DMS153 treated with DMSO at 0.1 percent for 48 hours (cell line): Measurements from ENCODE around the gene KLHDC3.
"Not testable (repeated sequence)": the region's sequence is repeated elsewhere in the genome, so short reads cannot be mapped to it uniquely, and the experiment has no call there.

Experiments
- DNase-seq: peaks from one replicate; lab custom pipeline; 2025; ENCODE audit not compliant: unreplicated experiment; lab: John Stamatoyannopoulos, UW

KLHDC3 gene

GRCh38 chr6:42987533-42988451 is 26.3 kb upstream of the KLHDC3 start:
- DNase-seq = no peak

- no peak for DNase-seq
Observed at GRCh38 chr6:42988486-42989020, 25.5 kb upstream of the KLHDC3 start.

- DNase-seq = no peak
Observed at GRCh38 chr6:42989923-42990322, 24.1 kb upstream of the KLHDC3 start.

- no peak for DNase-seq
Observed at GRCh38 chr6:42993445-42993844, 20.6 kb upstream of the KLHDC3 start.

- no peak for DNase-seq
Observed at GRCh38 chr6:42996513-42996912, 17.5 kb upstream of the KLHDC3 start.

GRCh38 chr6:42998205-42998604 is 15.8 kb upstream of the KLHDC3 start:
- not testable (repeated sequence) for DNase-seq

- no peak for DNase-seq
Observed at GRCh38 chr6:43001843-43002242, 12.2 kb upstream of the KLHDC3 start.

GRCh38 chr6:43005844-43006243 is 8.2 kb upstream of the KLHDC3 start:
- no peak for DNase-seq

GRCh38 chr6:43006251-43006650 is 7.8 kb upstream of the KLHDC3 start:
- DNase-seq = no peak

- no peak for DNase-seq
Observed at GRCh38 chr6:43007126-43007525, 6.9 kb upstream of the KLHDC3 start.

- DNase-seq = peak; percentile 18
Observed at GRCh38 chr6:43009124-43009523, 4.9 kb upstream of the KLHDC3 start.

- DNase-seq = no peak
Observed at GRCh38 chr6:43011207-43011606, 2.8 kb upstream of the KLHDC3 start.

- DNase-seq = no peak
Observed at GRCh38 chr6:43012364-43012763, 1.7 kb upstream of the KLHDC3 start.

- DNase-seq = no peak
Observed at GRCh38 chr6:43013097-43013842, 779 bp upstream of the KLHDC3 start.

GRCh38 chr6:43014434-43014909 is 423 bp downstream of the KLHDC3 start:
- DNase-seq = no peak

GRCh38 chr6:43016176-43016942 is 2.3 kb downstream of the KLHDC3 start:
- DNase-seq = no peak

GRCh38 chr6:43016943-43017334 is 2.9 kb downstream of the KLHDC3 start:
- DNase-seq = no peak

- DNase-seq = no peak
Observed at GRCh38 chr6:43019152-43019551, 5.1 kb downstream of the KLHDC3 start.

GRCh38 chr6:43020052-43020705 is 6.1 kb downstream of the KLHDC3 start:
- DNase-seq = no peak

- DNase-seq = no peak
Observed at GRCh38 chr6:43020847-43021246, 6.8 kb downstream of the KLHDC3 start.
